AG09319 (cell line): ENCODE measurements around the gene RIPK1.
"Not testable (repeated sequence)": the region's sequence is repeated elsewhere in the genome, so short reads cannot be mapped to it uniquely, and the experiment has no call there.

Experiments
- DNase-seq: peaks from one replicate; pipeline ENCODE4 v3.0.0-alpha.2; 2010; ENCODE audit warnings: low read depth; ENCODE audit errors: extremely low read depth
- TF ChIP-seq, protein P1 (sequence below): IDR thresholded peaks from 2 replicates; pipeline ENCODE4 v1.5.1; 2011; ENCODE audit warnings: low read depth, mild to moderate bottlenecking, inconsistent platforms, low read length, moderate library complexity

RIPK1 gene

GRCh38 chr6:3068329-3069214 lies at the start of gene RIPK1:
TSS of gene RIPK1 (plus strand) at chr6:3068494. CDS start at chr6:3076824, 8,330 bp downstream.
- TF ChIP-seq, protein P1, sequence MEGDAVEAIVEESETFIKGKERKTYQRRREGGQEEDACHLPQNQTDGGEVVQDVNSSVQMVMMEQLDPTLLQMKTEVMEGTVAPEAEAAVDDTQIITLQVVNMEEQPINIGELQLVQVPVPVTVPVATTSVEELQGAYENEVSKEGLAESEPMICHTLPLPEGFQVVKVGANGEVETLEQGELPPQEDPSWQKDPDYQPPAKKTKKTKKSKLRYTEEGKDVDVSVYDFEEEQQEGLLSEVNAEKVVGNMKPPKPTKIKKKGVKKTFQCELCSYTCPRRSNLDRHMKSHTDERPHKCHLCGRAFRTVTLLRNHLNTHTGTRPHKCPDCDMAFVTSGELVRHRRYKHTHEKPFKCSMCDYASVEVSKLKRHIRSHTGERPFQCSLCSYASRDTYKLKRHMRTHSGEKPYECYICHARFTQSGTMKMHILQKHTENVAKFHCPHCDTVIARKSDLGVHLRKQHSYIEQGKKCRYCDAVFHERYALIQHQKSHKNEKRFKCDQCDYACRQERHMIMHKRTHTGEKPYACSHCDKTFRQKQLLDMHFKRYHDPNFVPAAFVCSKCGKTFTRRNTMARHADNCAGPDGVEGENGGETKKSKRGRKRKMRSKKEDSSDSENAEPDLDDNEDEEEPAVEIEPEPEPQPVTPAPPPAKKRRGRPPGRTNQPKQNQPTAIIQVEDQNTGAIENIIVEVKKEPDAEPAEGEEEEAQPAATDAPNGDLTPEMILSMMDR, result peak; percentile 37
- peak; percentile 74 for DNase-seq

DNA sequence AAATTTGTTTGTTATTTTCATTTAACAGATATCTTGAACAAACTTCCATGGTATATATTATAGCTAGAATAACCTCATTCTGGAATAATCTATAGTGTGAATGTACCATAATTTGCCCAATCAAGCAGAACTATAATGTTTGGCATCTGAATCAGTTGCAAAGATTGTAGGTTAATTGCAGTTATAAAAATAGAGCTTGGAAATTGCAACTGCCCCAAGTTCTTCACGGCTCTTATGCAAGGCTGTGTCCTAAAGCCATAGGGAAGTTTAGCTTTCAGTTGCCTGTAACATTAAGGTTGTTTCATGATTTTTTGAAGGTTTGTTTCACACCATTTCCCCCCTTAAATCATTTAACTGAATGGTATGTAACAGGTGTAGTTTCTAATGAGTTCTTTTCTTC lies 49.2 kb upstream of the RIPK1 start:
- DNase-seq, result no peak
- TF ChIP-seq, protein P1, result no peak

DNA sequence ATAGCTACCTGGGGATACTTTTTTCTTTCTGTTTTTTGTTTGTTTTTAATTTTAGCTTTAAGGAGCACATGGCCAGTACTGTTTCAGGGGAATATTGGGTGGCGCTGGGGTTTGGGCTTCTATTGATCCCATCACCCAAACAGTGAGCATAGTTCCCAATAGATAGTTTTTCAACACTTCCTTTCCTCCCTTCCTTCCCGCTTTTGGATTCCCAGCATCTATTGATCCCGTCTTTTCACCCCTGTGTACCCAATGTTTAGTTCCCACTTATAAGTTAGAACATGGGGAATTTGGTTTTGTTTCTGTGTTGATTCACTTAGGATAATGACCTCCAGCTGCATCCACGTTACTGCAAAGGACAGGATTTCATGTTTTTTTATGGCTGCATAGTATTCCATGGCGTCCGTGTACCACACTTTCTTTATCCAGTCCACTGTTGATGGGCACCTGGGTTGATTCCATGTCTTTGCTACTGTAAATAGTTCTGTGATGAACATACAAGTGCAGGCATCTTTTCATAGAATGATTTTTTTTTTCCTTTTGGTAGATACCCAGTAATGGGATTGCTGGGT lies 48.5 kb upstream of the RIPK1 start:
- TF ChIP-seq, protein P1, result no peak
- DNase-seq, result no peak

- not testable (repeated sequence) for DNase-seq
Measured at GRCh38 chr6:3020976-3021598, 47.2 kb upstream of the RIPK1 start.

- DNase-seq, result no peak
- TF ChIP-seq, protein P1, result no peak
Measured at GRCh38 chr6:3022765-3023662, 45.3 kb upstream of the RIPK1 start.

GRCh38 chr6:3023663-3024483 lies 44.4 kb upstream of the RIPK1 start:
- peak; percentile 78 for DNase-seq
- TF ChIP-seq, protein P1, result no peak
